HG02678 (cell line): ENCODE measurements around the gene GRIA1.

ENCODE experiments used
- ATAC-seq: cut with Tn5 transposase; IDR thresholded peaks from one replicate; pipeline ENCODE4 v1.9.1; 2021; ENCODE audit warnings: mild to moderate bottlenecking, moderate library complexity; ENCODE audit not compliant: unreplicated experiment

The GRIA1 gene

DNA sequence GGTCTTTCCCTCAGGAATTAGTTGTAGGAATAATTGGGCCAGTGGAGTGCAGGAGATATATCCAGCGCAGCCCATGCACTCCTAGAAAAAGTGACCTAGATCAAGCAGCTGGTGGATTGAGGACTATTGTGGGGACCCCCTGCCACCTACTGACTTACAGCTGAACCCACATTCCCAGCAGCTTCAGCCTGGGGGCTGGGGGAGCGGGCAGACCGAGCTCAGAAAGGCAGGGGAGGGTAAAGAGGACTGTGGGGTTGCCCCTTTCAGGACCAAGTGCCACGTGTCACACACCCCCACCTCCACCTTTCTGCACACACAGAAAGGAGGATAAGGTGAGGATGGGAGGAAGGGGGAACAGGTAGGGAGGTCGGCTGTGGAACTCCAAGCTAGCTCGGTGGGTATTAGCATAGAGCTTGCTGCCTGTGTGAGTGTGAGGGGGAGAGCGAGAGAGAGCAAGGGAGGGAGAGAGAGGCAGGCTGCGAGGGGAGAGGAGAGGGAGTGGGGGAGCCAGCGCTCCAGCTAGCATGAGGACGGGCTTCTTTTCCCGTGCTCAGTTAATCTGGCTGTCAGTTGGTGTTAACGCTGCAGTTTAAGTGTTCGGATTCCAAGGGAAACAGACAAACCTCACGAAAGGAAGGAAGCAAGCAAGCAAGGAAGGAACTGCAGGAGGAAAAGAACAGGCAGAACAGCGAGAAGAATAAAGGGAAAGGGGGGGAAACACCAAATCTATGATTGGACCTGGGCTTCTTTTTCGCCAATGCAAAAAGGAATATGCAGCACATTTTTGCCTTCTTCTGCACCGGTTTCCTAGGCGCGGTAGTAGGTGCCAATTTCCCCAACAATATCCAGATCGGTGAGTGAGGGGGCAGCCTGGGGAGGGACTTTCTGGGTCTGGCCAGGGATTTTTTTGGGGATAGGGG is at the start of gene GRIA1:
Gene GRIA1 (plus strand): TSS at position 553 of the 920 bp plus-strand sequence.
- no peak for ATAC-seq

DNA sequence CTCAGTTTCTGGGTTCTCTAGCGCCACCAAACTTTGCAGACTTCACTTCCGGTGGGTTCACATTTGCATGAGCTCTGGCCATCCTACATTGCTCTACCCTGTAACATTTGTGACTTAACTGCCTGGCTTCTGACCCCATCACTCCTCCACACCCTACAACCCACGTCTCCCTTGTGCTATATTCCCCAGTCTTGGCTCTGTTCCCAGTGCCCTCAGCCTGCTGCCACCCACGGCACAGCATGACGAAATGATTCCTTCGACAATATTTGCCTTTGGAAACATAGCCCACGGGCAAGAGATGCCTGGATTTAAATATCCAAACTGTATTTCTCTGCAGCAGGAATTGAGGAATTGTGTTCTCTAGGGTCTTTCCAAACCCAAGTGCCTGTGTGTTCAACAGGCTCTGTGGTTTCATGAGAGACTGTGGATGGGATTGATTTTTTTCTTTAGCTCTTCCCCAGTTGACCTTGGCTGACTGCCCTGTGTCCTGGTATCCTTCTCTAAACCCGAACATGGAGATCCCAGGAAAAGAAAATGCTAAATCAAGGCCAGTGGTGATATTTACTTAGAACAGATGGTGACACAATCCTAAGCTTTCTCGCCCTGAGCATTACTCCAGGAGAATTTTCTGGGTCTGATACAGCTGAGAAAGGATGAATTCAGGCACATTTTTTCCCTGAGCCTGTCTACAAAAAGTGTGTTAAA is 44.4 kb upstream of the GRIA1 start:
- no peak for ATAC-seq

DNA sequence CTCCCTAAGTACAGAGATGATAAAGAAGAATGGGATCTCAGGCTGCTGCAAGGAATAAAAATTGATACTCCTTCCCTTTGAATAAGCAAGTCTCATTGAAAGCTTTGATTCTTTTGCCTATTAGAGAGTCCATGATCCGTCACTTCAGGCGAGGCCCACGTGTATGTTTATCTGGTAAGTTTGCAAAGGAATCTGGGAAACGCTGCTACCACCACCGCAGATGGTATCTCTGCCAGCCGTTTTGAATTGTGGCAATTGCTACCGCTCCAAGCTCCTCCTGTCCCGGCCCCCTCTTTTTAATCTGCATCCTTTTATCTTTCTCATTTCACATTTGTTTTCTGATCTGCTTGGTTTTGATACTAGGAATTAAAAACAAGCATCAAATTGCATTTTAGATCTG is 42.9 kb upstream of the GRIA1 start:
- ATAC-seq = no peak

DNA sequence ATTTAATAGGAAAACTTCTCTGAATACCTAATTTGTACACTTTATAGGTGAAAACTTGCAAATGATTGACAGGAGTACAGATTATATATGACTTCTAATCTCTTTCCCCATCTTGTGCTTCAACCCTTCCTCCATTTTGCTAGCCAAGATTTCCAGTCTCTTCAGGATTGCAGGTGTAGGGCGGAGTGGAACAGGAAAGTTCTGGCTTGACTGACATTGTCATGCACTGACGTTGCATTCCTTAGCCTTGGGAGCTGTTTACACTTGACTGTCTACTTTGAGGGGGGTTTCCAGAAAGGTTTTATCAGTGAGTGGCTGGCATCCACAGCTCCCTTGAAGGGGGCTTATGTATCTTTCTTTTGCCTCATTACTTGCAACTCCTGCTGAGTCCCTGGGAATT is 34.1 kb upstream of the GRIA1 start:
- ATAC-seq = no peak

DNA sequence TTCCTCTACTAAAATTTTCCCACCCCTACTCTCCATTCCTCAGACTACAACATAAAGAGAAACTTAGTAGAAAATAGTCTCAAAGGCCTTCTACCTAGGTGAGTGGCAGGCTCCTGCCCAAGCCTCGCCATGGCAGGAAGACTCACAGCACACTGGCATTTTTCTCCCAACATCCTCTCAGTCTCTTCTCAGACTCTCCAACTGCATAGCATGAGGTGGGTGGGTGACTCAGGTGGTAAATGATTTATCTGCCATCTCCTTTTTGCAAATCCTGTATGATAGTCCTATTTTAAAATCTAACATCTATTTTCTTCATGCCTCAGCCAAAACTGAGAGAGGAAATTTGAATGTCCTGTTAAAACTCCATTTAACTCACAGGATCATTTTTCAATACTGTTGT is 33.5 kb upstream of the GRIA1 start:
- ATAC-seq = no peak

DNA sequence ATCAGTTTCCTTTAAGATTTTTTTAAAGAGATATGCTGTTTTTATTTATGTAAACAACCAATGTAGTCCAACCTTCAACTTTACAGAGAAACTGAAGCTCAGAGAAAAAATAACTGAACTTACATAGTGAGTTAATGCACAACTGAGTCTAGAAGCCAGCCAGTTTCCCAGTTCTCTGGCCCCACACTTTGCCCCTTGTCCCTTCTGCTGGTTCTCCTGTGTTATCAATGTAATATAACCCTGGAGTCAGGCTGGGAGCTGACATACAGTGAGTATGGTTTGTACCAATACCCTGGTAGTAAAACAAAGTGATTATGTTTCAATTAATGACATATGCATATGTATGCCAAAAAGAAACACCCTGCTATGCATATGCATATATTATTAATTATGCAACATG is 32.2 kb upstream of the GRIA1 start:
- no peak for ATAC-seq

DNA sequence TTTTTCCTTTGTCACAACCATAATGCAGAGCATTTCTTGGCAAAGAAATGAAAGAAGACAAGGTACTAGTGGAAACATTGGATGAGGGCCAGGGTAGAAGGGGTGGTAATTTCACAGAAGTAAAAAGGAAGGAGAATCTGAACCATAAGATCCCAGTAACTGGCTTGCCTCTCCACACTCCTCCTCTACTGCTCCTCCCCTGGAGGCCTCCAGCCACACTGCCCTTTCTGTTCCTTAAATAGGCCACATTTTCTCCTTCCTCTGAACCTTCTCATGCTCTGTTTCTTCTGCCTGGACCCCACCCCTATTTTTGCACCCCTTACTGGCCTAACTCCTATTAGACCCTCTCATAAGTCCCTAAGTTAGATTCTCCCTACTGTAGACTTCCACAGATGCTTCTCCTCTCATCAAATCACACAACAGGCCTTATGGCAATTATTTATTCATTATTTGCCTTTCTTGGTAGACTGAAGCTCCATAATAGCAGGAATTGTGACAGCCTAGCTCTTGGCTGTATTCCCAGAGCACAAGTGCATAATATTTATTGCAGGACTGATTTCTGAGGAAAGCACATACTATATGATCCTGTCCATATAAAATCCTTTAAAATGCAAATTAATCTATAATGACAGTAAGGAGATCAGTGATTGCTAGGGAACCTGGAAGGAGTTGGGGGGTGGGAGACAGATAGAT is 31.3 kb upstream of the GRIA1 start:
- ATAC-seq = no peak

DNA sequence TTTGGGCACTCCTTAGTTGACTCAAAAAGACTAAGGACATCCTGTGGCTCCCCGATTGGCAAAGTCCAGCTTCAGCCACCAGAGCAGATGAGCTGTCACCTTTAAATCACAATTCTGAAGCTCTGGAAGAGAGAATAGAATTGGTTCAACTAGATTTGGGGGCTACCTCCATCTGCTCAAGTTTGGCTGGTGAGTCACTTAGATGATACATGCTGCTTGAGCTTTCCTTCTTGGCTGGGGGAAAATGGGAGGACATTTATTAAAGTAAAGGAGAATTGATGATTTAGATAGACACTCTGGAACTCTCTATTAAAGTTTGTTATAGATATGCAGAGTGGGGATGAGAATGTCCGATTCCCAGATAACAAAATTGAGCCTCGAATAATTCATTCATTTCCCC is 30.0 kb upstream of the GRIA1 start:
- no peak for ATAC-seq

DNA sequence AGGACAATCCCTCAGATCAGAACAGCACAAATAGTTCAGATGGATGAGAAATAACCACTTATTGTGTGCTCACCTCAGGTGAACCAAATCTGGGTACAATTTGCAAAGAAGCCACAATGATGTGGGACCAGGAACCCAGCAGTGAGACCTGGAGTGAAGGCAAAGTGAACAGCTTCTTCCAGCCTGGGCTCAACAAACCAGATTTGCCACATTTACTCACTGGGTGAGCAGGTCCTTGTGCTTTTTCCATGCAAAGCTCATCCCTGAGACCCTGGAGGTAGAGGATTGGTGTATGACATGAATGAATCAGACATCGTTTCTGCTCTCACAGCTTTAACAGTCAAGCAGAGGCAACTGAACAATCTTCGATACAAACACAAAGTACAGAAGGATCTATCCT is 29.1 kb upstream of the GRIA1 start:
- ATAC-seq = no peak

DNA sequence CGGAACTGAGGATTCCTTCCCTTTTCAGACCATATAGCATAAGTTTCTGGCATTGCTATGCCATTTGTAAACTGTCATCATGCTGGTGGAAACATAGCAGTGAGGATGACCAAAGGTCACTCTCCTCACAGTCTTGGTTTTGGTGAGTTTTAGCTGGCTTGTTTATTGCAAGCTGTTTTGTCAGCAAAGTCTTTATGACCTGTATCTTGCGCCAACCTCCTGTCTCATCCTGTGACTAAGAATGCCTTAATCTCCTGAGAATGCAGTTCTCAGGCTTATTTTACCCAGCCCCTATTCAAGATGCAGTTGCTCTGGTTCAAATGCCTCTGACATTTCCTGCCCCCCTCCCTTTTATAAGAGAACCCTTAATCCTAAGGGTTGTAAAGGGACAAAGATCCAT is 26.7 kb upstream of the GRIA1 start:
- no peak for ATAC-seq

DNA sequence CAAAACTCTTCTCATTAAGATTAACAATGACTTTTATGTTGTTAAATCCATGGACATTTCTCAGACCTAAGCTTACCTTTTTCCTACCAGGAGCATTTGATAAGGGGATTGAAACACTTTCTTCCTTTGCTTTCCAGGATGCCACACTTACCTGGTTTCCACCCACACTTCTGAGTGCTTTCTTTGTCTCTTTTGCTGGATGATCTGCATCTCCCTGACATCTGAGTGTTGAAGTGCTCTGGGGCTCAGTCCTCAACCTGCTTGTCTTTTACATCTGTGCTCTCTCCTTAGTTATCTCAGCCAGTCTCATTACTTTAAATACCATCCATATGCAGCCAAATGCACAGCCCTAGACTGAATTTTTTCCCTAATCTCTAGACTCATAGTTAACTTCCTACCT is 22.9 kb upstream of the GRIA1 start:
- ATAC-seq = no peak

DNA sequence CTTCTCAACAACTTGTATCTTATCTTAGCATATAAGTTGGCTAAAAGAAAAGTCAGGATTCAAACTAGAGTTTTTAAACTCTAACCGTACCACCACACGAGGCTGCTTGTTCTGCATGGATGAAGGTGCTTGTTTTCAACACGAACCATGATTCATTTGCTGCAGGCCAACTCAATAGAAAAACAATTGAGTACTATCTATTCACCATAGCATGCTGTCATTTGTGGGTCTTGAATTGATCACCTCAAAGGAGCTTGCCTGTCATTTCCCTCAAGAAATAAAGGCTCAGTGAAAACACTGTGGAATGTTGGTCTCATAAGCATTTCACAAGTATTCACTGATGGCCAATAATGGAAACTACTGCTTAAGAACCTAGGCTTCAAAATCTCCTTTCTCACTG is 21.0 kb upstream of the GRIA1 start:
- no peak for ATAC-seq

DNA sequence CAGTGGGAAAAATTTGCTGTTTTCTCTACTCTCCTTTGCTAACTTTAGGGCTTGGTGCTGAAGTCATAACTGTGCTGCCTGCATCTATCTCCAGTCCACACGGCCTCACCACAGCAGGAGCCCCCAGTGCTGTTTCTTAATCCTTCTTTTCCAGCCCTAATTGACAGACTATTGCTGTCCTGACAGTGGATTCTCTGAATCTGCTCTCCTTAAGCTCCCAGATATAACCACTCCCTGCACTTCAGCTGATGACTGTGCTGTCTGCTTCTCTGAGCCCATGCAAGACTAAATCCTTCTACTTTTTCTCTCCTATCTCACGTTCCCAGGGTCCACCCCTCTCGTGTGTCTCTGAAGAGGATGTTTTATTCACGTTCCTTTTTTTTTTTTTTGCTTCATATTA is 19.7 kb upstream of the GRIA1 start:
- no peak for ATAC-seq

DNA sequence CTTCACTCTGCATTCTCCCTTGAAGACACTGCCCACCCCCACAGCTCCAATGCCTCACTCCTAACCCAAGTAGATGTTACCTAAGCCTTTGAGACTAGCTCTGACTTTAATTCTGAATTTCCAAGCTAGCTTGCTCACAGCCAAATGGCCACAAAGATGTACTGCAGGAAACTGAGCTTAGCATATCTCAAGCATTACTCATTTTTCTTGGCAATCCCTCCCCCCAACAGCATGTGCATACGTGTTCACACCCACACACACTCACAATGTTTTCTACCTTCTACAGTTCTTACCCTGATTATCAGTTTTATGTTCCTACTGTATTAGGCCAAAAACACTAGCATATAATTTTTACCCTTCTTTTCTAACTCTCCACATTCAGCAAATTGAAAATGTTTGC is 13.7 kb upstream of the GRIA1 start:
- ATAC-seq = no peak

DNA sequence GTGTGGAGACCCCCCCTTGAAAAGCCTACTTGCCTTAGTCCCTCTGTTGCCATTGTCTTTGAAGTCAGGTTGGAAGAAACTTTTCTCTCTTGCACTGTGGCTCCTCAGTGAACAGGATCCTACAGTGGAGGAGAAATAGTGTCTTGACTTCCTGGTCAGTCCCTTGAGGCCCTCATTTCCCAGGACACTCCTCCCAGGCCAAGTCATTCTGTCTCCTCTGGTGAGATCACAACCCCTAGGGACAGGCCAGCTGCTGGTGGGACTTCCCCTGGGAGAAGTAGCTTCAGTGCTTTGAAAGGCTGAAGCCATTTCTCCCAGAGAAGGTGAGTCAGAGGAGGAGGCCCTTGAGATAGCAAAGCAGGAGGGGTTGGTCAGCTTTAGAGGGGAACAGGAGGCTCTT is 10.1 kb upstream of the GRIA1 start:
- ATAC-seq = peak; percentile 93

DNA sequence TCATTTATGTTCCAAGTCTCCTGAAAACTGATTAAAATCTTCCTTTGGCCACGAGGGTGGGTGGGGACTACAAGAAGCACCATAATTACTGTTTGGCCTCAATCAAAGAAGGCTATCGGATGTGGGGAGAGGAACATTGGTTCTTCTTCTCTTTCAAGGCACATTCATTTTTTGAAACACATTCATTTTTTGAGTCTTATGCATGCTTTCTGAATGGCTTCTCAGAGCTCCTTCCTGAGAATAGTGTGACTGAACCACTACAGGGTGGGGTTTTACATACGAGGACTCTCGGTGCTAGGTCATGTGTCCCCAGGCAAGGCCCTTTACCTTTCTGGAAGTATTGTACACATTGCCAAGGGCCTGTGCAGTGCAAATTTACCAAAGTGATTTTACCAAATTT is 7.0 kb upstream of the GRIA1 start:
- no peak for ATAC-seq

DNA sequence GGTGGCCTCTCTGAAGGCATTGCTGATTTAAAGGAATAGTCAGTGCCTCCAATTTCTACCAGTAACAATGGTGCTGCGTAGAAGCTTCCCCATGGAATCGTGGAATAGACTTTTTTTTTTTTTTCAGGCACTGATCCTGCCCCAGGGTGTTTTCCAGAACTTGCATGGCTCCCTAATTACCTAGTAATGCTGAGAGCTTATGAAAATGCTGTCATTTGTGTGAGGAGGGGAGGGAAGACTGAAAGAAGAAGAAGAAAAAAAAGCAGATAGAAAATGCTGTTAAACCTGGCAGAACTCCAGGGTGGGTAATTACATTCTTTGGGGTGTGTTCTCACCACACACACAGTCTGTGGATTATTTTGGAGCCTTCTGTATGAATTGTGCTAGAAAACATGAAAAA is 4.8 kb upstream of the GRIA1 start:
- ATAC-seq = no peak

DNA sequence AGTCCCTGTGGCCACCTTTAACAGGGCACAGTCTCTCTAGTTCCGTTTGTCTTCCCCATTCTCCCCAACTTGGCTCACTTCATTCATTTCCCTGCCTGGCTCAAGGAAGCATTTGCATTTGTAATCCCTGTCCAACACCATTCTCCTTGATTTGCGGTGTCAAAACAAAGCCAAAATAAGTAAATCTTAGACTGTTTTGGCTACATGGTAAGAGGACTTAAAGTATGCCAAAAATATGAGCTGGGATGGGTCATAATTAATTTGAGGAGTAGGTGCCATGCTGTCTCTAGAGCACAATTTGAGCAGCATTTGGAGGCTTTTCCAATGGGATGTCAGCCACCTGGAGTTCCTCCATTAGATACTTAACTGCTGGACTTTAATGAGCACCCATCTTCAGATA is 3.7 kb upstream of the GRIA1 start:
- ATAC-seq = no peak

DNA sequence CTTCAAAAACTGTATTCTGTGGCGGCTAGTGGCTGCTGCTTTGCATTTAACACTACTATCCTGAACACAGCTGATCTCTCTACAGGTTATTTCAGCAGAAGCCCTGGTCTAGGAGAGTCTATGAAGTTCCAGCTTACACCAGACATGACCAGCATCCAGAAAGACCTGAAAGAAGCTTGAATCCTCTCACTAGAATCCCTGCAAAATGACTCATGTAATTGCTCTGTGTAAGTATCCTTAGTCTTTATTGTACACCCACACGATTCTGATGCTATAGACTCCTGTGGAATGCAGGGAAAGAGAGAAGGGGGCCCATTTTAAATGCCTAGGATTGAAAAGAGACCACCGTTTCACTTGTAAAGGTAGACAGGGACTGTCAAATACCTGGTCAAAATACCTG is 859 bp upstream of the GRIA1 start:
- ATAC-seq = no peak

DNA sequence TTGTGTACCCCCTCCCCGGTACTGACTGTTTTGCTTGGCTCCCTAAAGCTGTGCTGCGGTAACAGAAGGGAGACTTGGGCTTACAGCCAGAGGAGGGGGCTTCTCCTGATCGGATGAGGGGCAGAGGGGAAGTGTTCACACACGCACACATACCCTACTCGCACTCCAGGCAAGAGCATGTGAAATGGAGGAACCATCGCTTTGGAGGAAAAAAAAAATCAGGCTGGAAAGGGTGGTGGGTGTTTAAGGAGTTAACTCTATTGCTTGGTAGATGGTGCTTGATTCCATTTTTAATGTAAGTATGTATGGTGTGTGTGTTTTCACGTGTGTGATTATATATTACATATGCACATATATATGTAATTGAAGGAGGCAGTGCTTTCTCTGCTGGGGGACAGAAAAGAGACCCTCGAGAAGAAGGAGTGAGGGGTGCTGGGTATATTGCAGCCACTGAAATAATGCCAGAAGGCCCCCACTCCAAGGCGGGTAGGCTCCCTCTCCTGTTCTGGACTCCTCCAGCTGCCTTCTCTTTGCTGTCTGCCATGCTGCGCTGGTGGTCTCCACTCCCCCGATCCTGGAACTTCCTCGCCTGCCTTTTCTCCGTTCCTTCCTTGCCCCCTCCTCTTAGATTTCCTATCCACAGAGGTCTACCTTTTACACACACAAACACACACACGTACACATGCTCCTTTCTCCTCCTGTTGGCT is 721 bp downstream of the GRIA1 start:
- no peak for ATAC-seq

DNA sequence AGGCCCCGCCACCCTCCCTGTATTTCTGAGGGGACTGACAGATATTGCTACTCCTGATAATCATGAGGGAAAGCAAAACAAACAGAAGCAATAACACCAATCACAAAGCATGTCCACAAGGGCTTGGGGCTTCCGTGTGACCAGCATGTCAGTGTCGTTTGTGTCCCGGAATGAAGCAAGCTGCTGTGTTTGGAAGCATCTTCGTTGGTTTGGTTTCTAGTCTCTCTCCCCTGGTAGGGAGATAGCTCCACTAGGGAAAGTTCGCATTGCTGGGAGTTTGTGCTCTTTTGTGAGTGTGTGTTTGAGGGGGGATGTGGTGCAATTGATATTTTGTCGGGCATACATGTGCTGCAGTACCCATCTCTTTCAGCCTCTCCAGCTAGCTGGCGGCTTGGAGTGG is 1.4 kb downstream of the GRIA1 start:
- no peak for ATAC-seq
